ENCODE data around the gene CRIM1. TPM values are rescaled to one million over a fixed set of nuclear protein-coding genes. Genes with fewer than 3 reads are reported as not detected.

CRIM1 gene
- total RNA-seq, 2 donors from 2014 or later = 217 to 465 TPM

GRCh38 chr2:36476411-36476810, 120.8 kb downstream of the CRIM1 start:
- TF ChIP-seq CTCF (IDR thresholded peaks at IDR 0.05) = no peak
- ATAC-seq (ENCODE audit: insufficient number of reproducible peaks, low FRiP score, low read depth) (no peak), DNase-seq (ENCODE audit: low spot score) (no peak)
- Histone ChIP-seq H3K27me3 (replicated peaks; ENCODE audit: insufficient read depth) (no peaks in the 10 kb centered on the region), H3K4me1 (ENCODE audit: control insufficient read depth in 1 of 2, low read depth in 2 of 2) (peaks cover 20 to 22% of the 10 kb centered on the region in 2 donors), H3K4me3 (no peak overlapping the region), H3K27ac (no peak overlapping the region), H3K36me3 (peaks cover 27% of the 10 kb centered on the region), H3K9me3 (peaks cover 10% of the 10 kb centered on the region)

GRCh38 chr2:36477315-36477714, 121.7 kb downstream of the CRIM1 start:
- H3K27me3 ChIP-seq (replicated peaks; ENCODE audit: insufficient read depth) = no peaks in the 10 kb centered on the region
- no peak for TF ChIP-seq CTCF (IDR thresholded peaks at IDR 0.05)
- DNase-seq (ENCODE audit: low spot score) (no peak), ATAC-seq (ENCODE audit: insufficient number of reproducible peaks, low FRiP score, low read depth) (no peak)
- no peak overlapping the region for H3K4me3 ChIP-seq
- H3K27ac ChIP-seq = peak overlapping the region; percentile 51 to 70
- peaks cover 27% of the 10 kb centered on the region for H3K36me3 ChIP-seq
- peaks cover 10% of the 10 kb centered on the region for H3K9me3 ChIP-seq
- H3K4me1 ChIP-seq (ENCODE audit: control insufficient read depth in 1 of 2, low read depth in 2 of 2) = peaks cover 20 to 28% of the 10 kb centered on the region in 2 donors

- ATAC-seq (ENCODE audit: insufficient number of reproducible peaks, low FRiP score, low read depth) = no peak
- Histone ChIP-seq H3K36me3 (peaks cover 27% of the 10 kb centered on the region), H3K27me3 (replicated peaks; ENCODE audit: insufficient read depth) (no peaks in the 10 kb centered on the region), H3K4me3 (peak overlapping the region; percentile 6), H3K27ac (peak overlapping the region; percentile 51 to 70), H3K4me1 (ENCODE audit: control insufficient read depth in 1 of 2, low read depth in 2 of 2) (peaks cover 20 to 32% of the 10 kb centered on the region in 2 donors), H3K9me3 (peaks cover 10% of the 10 kb centered on the region)
- no peak for DNase-seq (ENCODE audit: low spot score)
- no peak for TF ChIP-seq CTCF (IDR thresholded peaks at IDR 0.05)
Observed at GRCh38 chr2:36477746-36478145, 122.2 kb downstream of the CRIM1 start.

GRCh38 chr2:36478332-36478738, 122.8 kb downstream of the CRIM1 start:
- H3K27ac ChIP-seq = peak overlapping the region; percentile 46 to 70

GRCh38 chr2:36478999-36479398, 123.4 kb downstream of the CRIM1 start:
- no peak for TF ChIP-seq CTCF (IDR thresholded peaks at IDR 0.05)
- ATAC-seq (ENCODE audit: insufficient number of reproducible peaks, low FRiP score, low read depth) = no peak
- peaks cover 27% of the 10 kb centered on the region for H3K36me3 ChIP-seq

More at GRCh38 chr2:36478332-36478738, 122.8 kb downstream of the CRIM1 start:
- Histone ChIP-seq H3K27me3 (replicated peaks; ENCODE audit: insufficient read depth) (no peaks in the 10 kb centered on the region), H3K4me3 (peak overlapping the region; percentile 6), H3K36me3 (peaks cover 27% of the 10 kb centered on the region), H3K9me3 (peaks cover 10% of the 10 kb centered on the region), H3K4me1 (ENCODE audit: control insufficient read depth in 1 of 2, low read depth in 2 of 2) (peaks cover 20 to 38% of the 10 kb centered on the region in 2 donors)
- TF ChIP-seq CTCF (IDR thresholded peaks at IDR 0.05) = no peak
- DNase-seq (ENCODE audit: low spot score) (no peak), ATAC-seq (ENCODE audit: insufficient number of reproducible peaks, low FRiP score, low read depth) (peak; percentile 48)

More at GRCh38 chr2:36478999-36479398, 123.4 kb downstream of the CRIM1 start:
- peak overlapping the region; percentile 46 to 70 for H3K27ac ChIP-seq
- H3K4me3 ChIP-seq = no peak overlapping the region
- peaks cover 20 to 45% of the 10 kb centered on the region in 2 donors for H3K4me1 ChIP-seq (ENCODE audit: control insufficient read depth in 1 of 2, low read depth in 2 of 2)
- H3K9me3 ChIP-seq = peaks cover 10% of the 10 kb centered on the region
- DNase-seq (ENCODE audit: low spot score) = no peak
- no peaks in the 10 kb centered on the region for H3K27me3 ChIP-seq (replicated peaks; ENCODE audit: insufficient read depth)

All from thoracic aorta (tissue), 2 donors.